ENCODE results near the gene MCOLN2. TPM values are rescaled to one million over a fixed set of nuclear protein-coding genes. Genes with fewer than 3 reads are reported as not detected.
A peak's percentile ranks its signal among the peaks of the same experiment; 100 is the strongest.

MCOLN2 gene
- total RNA-seq, 1 donor from 2014 or later, result 10.1 TPM

GRCh38 chr1:84883286-84883685 lies 113.6 kb downstream of the MCOLN2 start:
- H3K27ac ChIP-seq, result no peak overlapping the region
- intact Hi-C loops (cut with DNase I), result no loop called here
- H3K36me3 ChIP-seq, result no peaks in the 10 kb centered on the region
- no peaks in the 10 kb centered on the region for H3K9me3 ChIP-seq
- H3K27me3 ChIP-seq, result no peaks in the 10 kb centered on the region
- H3K4me3 ChIP-seq, result no peak overlapping the region
- DNase-seq, result no peak
- no peak for ATAC-seq
- TF ChIP-seq CTCF (IDR thresholded peaks at IDR 0.05), result no peak
- H3K4me1 ChIP-seq, result no peaks in the 10 kb centered on the region

- Histone ChIP-seq H3K36me3 (no peaks in the 10 kb centered on the region), H3K27ac (no peak overlapping the region), H3K4me1 (no peaks in the 10 kb centered on the region), H3K27me3 (no peaks in the 10 kb centered on the region), H3K9me3 (no peaks in the 10 kb centered on the region), H3K4me3 (no peak overlapping the region)
- ATAC-seq (no peak), DNase-seq (no peak)
- intact Hi-C loops (cut with DNase I), result no loop called here
- TF ChIP-seq CTCF (IDR thresholded peaks at IDR 0.05), result no peak
Observed at GRCh38 chr1:84877592-84877991, 119.3 kb downstream of the MCOLN2 start.

GRCh38 chr1:84876353-84876752 lies 120.6 kb downstream of the MCOLN2 start:
- no peaks in the 10 kb centered on the region for H3K27me3 ChIP-seq
- no peak overlapping the region for H3K27ac ChIP-seq
- no peak for TF ChIP-seq CTCF (IDR thresholded peaks at IDR 0.05)
- no peaks in the 10 kb centered on the region for H3K36me3 ChIP-seq
- H3K9me3 ChIP-seq, result no peaks in the 10 kb centered on the region
- intact Hi-C loops (cut with DNase I), result no loop called here
- ATAC-seq (peak; percentile 57), DNase-seq (no peak)
- H3K4me3 ChIP-seq, result no peak overlapping the region
- H3K4me1 ChIP-seq, result no peaks in the 10 kb centered on the region

Other genes with a start within 250 kb of the MCOLN2 start
- 3.6 TPM for gene LPAR3, start 103.9 kb downstream of the MCOLN2 start, total RNA-seq
- 14.0 TPM for gene MCOLN3, start 51.4 kb upstream of the MCOLN2 start, total RNA-seq
- gene SYDE2, start 203.9 kb upstream of the MCOLN2 start, total RNA-seq, result 23.8 TPM

Data from upper lobe of right lung (tissue), 1 donor.